NCI-H2107 treated with DMSO at 0.1 percent for 48 hours (cell line): ENCODE results near the gene CUL5.
A peak's percentile ranks its signal among the peaks of the same experiment; 100 is the strongest.

Source experiments
- DNase-seq: peaks from one replicate; lab custom pipeline; 2025; ENCODE audit not compliant: unreplicated experiment; lab: John Stamatoyannopoulos, UW

The CUL5 gene

GRCh38 chr11:108008656-108009496 is at the start of gene CUL5:
Gene CUL5, plus strand, starts transcription at chr11:108008898. Its CDS starts 451 bp downstream, at chr11:108009349.
- peak; percentile 40 for DNase-seq

GRCh38 chr11:107961480-107961879 is 47.2 kb upstream of the CUL5 start:
- DNase-seq = no peak

GRCh38 chr11:107962181-107962580 is 46.5 kb upstream of the CUL5 start:
- no peak for DNase-seq

GRCh38 chr11:107963091-107963490 is 45.6 kb upstream of the CUL5 start:
- DNase-seq = no peak

GRCh38 chr11:107969219-107969618 is 39.5 kb upstream of the CUL5 start:
- DNase-seq = no peak

GRCh38 chr11:107970049-107970448 is 38.6 kb upstream of the CUL5 start:
- DNase-seq = no peak

GRCh38 chr11:107973641-107974040 is 35.1 kb upstream of the CUL5 start:
- DNase-seq = no peak

GRCh38 chr11:107988397-107989158 is 20.1 kb upstream of the CUL5 start:
- DNase-seq = no peak

GRCh38 chr11:107991868-107992414 is 16.8 kb upstream of the CUL5 start:
- DNase-seq = no peak

- DNase-seq = no peak
These were observed 12.5 kb upstream of the CUL5 start for GRCh38 chr11:107996006-107996776.

GRCh38 chr11:107998761-107999160 is 9.9 kb upstream of the CUL5 start:
- DNase-seq = no peak

GRCh38 chr11:107999759-108000455 is 8.8 kb upstream of the CUL5 start:
- DNase-seq = peak; percentile 48

- DNase-seq = no peak
These were observed 6.2 kb upstream of the CUL5 start for GRCh38 chr11:108002476-108002875.

GRCh38 chr11:108003623-108004022 is 5.1 kb upstream of the CUL5 start:
- DNase-seq = no peak

GRCh38 chr11:108007819-108008218 is 879 bp upstream of the CUL5 start:
- DNase-seq = no peak

- no peak for DNase-seq
These were observed 1.0 kb downstream of the CUL5 start for GRCh38 chr11:108009497-108010370.

- DNase-seq = no peak
These were observed 3.5 kb downstream of the CUL5 start for GRCh38 chr11:108012139-108012725.

GRCh38 chr11:108016647-108017046 is 7.9 kb downstream of the CUL5 start:
- DNase-seq = no peak

GRCh38 chr11:108018708-108019107 is 10.0 kb downstream of the CUL5 start:
- DNase-seq = no peak
